NOMO-1 (cell line): Measurements from ENCODE around the gene RPRD1B.
"Not testable (repeated sequence)": the region's sequence is repeated elsewhere in the genome, so short reads cannot be mapped to it uniquely, and the experiment has no call there.

Experiments used
- DNase-seq, 2 experiments: peaks; one replicate each; lab custom pipeline; 2025; ENCODE audit not compliant: unreplicated experiment in 2 of 2; lab: John Stamatoyannopoulos, UW

Gene RPRD1B

DNA sequence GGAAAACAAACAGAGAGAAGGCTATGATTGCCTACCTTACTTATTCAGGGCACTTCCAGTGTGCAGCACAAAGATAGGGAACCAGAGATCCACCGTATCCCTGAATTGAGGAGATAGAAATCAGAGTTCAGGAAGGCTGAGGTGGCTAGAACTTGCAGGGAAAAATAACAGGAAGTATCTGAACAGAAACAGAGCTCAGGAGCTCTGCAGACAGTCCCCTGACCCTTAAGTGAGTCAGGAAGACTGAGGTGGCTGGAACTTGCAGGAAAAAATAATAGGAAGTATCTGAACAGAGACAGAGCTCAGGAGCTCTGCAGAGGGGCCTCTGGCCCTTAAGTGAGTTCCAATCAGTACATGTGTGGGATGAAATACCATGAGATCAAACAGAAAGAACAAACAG is 65.4 kb downstream of the RPRD1B start:
- DNase-seq: no peak

DNA sequence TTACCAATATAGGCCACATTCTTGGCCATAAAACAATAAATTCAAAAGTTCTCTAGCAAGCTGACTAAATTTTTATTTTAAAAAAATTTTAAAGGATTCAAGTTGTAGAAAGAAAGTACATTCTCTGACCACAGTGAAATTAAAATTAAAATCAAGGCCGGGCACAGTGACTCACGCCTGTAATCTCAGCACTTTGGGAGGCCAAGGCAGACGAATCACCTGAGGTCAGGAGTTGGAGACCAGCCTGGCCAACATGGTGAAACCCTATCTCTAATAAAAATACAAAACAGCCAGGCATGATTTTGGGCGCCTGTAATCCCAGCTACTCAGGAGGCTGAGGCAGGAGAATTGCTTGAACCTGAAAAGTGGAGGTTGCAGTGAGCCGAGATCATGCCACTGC is 68.7 kb downstream of the RPRD1B start:
- DNase-seq: not testable (repeated sequence)

DNA sequence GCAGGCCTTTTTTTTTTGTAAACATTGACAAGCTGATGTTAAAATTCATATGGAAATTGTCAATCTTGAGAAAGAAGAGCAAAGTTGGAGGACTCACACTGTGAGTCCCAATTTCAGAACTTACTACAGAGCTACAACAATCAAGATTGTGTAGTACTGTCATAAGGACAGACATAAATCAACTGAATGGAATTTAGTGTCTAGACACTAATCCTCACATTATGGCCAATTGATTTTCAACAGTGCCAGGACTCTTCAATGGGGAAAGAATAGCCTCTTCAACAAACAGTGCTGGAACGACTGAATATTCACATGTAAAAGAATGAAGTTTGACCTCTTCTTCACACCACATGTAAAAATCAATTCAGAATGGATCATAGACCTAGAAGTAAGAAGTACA is 70.7 kb downstream of the RPRD1B start:
- no peak for DNase-seq

DNA sequence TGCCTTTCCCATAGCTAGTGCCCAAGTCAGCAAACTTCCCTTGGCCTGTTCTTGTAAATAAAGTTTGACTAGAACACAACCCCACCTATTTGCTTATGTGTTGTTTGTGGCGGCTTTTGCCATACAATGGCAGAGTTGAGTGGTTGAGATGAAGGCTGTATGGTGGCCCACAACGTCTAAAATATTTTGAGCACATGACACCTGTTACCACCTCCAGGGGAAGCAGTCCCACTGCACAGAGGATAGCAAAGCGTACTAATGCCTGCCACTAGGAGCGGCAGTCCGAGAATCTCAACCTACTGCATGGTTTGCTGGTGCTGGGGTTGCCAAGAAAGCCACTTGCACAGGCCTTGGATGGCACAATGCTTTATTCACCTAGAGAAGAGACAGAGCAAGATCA is 72.9 kb downstream of the RPRD1B start:
- DNase-seq: no peak

DNA sequence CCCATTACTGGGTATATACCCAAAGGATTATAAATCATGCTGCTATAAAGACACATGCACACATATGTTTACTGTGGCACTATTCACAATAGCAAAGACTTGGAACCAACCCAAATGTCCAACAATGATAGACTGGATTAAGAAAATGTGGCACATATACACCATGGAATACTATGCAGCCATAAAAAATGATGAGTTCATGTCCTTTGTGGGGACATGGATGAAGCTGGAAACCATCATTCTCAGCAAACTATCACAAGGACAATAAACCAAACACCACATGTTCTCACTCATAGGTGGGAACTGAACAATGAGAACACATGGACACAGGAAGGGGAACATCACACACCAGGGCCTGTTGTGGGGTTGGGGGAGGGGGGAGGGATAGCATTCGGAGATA is 73.8 kb downstream of the RPRD1B start:
- DNase-seq: not testable (repeated sequence)

DNA sequence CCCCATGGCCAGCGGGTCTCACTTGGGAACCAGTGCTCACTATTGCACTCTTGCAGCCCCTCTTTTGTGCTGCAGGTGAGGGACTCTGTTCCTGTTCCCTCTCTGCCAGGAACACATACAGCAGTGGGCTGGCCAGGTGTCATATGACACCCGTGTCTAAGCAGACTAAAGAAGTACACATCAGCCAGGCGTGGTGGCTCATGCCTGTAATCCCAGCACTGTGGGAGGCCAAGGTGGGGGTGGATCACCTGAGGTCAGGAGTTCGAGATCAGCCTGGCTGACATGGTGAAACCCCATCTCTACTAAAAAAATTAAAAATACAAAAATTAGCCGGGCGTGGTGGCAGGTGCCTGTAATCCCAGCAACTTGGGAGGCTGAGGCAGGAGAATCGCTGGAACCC is 74.4 kb downstream of the RPRD1B start:
- not testable (repeated sequence) for DNase-seq

DNA sequence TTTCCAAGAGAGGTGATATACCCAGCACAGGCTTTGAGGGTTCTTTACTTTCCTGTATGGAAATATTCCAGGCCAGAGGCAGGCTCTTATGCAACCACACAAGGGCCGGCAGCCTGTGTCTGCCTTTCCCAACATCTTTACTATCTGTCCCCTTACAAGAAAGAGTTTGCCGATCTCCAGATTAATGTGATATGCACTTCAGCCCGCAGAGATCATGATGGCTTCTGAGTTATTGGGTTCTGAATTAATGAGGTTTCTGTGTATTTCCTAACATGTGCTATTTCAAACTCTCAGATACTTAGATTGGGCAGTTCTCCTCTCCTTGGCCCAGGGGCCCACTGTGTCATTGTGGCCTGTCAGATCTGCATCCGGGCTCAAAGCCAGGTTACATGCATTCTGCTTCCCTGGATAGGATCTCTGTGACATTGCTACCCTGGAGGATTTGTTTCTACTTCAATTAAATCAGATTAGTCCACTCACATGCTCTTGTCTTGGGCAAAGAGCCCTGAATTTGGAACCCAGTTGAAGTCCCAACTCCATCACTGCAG is 75.0 kb downstream of the RPRD1B start:
- no peak for DNase-seq

DNA sequence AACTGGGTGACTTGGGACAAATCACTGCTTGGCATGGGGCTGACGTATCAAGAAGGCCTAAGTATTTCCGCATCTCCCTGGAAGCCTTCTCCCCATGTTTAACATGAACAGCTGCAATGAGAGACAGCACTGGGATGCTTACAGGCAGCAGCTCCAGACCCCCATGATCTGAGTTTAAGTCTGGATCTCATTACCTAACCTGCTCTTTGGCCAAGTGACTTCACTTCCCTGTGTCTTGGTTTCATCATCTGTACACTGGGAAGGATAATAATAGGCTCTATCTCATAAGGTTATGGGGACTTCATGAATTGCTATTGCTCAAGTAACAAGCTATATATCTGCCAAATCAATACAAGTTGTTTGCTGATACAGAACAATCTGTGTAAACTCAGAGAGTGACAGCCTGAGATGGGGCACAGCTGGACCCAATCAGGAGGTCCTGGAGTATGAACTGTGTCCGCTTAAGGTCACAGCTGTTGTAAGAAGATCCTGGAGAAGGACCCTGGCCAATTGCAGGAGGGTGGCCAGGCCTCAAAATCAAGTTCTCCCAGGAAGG is 75.5 kb downstream of the RPRD1B start:
- peak in 1 of 2 experiments; percentile 16 for DNase-seq

DNA sequence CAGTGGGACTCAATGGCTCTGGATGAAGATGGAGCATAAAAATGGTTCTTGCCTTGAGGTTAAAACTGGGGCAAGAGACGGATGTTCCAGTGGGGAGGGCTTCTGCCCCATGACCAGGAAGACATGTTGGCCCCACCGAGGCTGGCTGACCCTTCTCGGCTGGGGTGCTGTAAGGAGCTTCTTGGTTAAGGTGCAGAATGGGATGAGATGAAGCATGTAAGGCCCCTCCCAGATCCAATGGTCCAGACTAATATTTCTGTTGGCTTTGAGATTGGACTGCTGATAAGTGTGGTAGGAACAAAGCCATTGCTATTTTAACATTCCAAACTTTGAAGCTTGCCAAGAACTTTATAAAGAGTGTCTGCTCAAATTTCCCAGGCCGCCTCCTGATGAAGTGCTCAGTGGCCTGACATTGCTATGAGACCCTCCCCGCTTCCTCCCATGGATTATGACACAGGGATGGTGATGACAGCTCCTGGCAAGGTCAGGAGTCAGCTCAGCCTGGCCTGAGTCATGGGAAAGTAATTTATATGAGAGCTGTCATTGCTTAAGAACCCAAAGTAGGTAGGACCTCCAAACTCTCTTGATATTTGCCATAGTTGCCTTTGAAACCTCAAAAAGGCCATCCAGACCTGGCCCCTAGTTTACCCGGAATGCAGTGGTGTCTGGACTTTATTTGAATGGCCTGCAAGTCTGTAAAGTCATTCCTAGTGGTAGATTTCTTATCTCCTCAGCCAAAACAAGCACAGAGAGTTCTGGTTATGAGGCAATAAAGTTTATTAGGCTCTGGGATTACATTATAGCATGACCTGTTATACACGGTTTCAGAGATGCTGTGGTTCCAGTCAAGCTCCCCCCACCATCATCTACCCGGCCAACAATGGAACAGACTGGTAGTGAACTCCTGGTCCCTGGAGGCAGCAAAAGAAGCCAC is 76.3 kb downstream of the RPRD1B start:
- DNase-seq: no peak

DNA sequence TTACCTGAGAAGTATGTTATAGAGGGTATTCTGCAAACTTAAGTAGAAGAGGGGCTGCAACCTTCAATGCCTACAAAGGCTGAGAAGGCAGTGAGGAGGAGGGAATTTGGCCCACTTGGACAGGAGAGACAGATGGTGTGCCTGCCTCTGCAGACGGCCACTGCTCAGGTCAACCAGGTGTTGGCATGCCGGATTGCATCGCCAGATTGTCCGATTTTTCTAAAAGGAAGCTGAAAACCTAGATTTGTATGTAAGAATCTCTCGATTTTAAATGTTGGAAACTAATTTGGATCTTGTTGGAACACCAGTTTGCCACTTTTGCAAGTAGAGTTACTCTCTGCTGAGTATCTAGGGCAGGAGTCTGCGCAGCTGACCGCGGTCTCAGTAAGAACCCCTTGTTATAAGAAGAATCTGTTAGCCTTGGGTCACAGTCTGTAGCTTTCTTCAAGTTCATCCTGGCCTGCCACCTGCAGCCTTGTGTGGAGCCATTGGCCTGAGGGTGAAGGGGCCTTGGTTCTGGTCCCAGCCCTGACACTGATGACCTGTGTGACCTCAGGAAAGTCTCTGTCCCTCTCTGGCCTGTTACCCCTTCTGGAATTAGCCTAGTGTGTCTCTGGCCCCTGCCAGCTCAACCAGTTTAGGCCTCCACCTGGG is 77.1 kb downstream of the RPRD1B start:
- DNase-seq: no peak

DNA sequence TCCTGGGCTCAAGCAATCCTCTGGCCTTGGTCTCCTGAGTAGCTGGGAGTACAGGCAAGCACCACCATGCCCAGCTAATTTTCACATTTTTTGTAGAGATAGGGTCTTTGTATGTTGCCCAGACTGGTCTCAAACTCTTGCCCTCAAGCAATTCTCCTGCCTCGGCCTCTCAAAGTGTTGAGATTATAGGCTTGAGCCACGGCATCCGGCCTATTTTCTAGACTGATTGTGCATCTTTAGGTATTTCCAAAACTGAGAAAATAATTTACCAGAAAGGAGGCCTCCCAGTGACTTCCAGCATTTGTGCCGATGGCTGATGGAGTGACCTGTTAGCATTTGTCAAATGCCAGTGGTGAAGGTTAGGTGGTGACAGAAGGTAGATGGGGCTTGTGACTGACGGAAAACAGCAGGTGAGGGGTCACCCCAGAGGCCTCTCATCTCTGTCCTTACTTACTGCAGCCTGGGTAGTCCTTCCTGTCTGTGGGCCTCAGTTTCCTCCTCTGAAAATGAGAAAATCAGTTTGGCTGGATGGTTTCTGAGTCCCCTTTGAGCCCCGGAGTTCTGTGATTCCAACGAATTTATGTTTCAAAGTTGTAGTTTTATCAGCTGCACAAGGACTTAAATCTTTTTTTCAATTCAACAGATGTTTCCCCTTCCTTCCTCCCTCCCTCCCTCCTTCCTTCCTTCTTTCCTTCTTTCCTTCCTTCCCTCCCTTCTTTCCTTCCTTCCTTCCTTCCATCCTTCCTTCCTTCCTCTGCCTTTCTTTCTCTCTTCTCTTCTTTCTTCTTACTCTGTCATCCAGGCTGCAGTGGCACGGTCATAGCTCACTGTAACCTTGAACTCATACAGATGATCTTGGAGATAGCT is 78.1 kb downstream of the RPRD1B start:
- DNase-seq: no peak

DNA sequence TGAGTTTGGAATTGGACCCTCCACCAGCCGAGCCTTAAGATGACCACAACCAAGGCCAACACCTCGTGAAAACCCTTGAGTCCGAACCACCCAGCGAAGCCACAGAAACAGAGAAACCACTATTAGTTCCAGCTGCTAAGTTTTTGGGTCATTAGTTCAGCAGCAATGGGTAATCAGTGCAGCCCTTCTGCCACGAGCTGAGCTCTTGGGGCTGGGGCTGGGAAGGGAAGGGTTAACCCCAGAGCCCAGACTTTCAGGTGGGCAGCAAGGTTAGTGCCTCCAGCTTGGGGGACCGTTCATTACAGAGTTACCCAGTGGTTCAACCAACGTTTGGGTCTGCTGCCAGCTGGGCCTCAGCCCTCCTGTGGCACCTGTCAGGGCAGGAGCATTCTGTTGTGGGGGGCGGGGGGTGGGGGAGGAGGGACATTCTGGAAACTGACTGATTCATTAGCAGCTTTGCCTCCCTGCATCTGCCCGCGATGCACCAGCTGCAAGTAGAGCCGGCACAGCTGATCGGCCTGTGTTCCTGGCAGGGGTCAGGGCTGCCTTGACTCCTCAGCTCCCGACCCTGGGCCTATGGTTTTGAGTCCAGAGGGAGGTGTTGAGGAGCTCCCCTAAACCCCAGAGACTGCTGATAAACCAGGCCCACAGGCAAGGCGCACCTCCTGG is 78.8 kb downstream of the RPRD1B start:
- DNase-seq: no peak

DNA sequence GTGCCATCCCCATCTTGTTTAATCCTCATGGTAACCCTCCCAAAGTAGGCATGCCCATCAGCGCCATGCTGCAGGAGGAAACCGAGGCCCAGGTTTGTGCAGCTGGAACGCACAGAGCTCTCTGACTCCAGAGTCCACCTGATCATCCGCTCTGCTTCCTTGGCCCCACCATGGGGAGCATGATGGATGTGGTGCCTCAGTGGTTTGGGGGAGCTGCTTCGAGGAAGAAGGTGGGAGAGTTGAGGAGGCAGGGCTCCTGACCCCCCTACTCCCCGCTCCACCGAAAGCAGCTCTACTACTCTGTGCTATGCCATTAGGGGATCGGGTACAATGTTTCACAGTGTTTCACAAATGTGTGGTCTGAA is 79.4 kb downstream of the RPRD1B start:
- DNase-seq: no peak

DNA sequence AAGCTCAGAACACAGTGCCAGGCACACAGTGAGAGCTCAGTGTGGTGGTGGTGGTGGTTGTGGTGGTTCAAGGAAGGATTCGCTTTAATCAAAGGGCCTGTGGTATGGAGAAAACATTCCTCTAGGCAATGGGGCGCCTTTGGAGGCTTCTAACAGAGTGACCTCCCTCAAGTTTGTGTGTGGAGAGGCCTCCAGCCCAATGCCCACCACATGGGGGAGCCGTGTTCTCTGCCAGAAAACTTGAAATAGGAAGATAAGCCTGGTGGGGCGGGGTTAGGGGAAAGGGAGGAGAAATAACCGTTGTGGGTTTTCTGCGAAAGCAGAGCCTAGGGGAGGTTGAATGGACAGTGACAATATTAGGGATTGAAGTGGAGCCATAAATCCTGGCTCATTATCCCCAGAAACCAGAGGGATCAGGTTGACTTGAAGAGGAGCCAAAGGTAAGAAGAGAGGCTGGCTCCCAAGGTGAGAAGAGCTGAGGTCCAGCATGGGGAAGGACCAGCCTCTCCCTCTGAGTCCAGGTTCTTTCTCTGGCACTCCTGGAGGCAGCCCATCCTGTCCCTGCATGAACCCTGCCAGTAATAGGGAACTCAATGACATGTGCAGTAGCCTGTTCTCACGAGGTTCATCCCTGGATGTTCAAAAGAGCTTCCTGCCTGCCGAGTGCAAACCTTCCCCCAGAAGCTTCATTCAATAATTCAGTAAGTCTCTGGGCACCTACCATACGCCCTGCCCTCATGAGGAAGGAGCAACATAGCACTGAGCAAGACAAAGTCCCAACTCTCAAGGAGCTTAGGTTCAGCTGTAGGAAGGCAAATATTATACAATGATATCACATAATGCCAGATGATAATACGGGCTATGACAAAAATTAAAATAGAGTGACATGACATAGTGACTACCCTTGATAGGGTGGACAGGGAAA is 80.1 kb downstream of the RPRD1B start:
- DNase-seq: peak; percentile 70 to 71

DNA sequence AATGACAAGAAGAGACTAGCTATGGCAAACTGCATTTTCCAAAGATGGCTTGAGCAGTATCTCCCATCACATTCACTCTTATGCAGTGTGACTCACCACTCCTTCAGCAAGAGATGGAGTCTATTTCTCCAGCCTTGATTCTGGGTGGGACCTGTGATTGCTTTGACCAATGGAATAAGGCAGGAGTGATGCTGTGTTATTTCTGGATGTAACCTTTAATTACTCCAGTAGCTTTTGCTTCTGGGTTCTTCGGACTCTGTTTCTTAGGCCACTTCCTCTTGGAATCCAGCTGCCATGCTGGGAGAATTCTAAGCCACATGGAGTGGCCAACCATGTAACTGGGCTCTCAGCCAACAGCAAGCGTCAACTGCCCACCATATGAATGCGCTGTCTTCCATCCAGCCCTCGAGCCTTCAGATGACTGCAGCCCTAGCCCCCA is 80.8 kb downstream of the RPRD1B start:
- no peak for DNase-seq

DNA sequence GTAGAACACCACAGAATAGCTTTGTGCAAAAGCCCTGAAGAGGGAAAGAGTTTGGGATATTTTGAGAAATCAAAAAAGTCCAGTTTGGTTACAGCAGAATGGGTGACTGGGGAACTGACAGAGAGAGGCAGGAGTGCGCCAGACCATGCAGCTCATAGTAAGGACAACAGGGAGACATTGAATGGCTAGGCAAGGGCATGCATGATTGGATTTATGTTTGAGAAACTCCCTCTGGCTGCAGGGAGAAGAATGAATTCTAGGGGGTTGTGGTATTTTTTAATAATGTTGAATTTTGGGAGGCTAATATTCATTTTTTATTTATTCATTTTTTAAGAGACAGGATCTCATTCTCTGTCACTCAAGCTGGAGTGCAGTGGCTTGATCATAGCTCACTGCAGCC is 81.7 kb downstream of the RPRD1B start:
- DNase-seq: no peak

DNA sequence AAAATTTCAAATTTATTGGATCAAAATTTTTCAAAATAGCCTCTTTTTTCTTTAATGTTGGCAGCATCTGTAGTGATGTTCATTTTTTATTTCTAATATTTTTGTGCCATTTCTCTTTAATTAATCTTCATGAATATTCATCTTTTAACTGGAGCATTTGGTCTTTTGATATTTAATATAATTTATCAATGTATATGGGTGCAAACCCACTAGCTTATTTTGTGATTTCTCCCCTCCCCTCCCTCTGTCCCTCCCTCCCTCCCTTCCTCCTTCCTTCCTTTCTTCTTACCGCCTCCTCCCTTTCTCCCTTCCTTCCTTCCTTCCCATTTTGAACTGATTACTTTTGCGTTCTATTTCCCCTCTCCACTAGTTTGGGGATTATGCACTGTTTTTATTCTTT is 82.3 kb downstream of the RPRD1B start:
- no peak for DNase-seq

DNA sequence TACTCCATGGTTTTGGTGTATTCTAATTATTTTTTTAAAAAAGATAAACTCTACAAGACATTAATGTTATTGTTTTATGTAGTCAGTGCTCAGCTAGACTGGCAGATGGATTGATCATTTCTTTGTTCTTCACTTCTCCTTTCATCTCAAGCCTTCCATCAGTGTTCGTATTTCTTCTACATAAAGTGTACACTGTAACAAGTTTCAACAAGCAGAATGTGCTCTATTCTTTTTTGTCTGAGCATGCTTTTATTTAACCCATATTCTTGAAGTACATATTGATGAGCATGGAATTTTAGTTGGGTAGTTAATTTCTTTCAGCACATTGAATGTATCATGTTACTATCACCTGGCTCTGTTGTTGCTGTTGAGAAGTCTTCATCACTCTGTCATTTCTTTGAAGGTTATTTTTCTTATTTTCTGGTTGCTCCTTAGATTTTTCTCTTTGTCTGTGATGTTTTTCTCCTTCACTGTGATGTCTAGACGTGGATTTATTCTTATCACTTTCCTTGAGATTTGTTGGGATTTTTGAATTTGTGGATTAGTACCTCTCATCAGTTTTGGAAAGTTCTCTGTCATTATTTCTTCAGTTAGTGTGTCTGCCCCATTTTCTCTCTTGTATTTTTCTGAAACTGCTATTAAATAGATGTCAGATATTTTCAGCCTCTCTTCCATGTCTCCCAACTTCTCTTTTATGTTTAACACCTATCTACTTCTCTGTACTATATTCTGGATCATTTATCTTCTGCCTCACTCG is 83.0 kb downstream of the RPRD1B start:
- no peak for DNase-seq
